ENCODE results near the gene TBC1D22A.

TBC1D22A gene

DNA sequence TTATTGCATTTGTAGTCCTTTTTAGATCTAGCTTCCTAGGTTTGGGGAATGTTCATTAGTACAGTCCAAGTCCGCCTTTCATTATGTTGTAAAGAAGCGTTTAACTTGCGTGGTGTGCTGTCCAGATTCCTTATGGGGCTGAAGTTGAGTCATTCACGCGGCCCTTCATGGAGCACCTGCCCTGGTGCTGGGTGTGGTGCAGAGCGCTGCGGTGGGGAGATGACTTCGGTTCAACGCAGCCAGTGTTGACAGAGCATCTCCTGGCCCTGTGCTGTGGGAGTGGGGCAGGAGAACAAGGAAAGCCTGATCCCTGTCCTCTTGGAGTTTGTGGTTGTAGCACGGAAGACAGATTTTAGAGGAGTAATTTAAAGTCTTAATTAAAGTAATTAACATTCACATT, 152.0 kb downstream of the TBC1D22A start:
- DNase-seq: no peak

DNA sequence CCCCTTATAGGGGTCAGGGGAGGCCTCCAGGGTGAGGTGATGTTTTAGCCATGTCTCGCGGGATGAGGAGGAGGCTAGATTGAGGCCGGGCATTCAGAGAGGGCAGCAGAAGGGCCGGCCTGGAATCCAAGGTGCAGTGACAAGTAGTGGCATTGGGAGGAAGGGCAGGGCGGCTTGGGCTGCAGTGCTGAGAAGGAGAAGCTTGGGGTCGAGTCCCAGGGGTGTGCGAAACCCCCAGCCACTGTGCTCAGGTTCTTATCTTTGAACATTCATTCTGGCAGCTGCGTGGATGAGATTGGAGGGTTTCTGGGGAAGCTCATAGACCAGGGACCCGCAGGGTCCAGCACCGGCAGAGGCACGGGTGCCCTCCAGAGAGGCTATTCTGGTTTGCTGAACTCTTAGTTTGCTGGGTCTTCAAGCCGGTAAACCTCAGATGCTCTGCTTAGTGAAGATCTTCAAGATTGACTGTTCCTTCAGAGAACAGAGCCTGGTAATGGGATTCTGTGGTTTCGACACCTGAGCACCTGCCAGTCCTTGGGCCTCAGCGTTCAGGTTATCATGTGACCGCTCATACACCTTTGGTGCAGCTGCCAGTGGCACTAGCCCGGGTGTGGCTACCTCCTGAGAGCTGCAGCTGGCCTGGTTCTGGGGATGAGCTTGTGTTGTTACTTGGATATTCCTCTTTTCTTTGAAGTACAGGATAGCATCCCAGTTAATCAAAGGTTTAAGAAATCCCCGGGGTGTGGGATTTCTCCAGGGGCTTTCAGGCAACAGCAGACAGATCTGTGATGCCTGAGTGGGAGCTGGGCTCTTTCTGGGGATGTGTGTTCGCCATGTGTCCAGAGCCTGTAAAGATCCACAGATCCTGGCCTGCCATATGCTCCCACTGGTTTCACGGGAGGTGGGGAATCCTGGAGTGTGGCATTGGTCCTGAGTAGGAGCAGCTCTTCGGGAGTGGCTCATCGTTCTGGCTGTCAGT, 152.8 kb downstream of the TBC1D22A start:
- DNase-seq: no peak

DNA sequence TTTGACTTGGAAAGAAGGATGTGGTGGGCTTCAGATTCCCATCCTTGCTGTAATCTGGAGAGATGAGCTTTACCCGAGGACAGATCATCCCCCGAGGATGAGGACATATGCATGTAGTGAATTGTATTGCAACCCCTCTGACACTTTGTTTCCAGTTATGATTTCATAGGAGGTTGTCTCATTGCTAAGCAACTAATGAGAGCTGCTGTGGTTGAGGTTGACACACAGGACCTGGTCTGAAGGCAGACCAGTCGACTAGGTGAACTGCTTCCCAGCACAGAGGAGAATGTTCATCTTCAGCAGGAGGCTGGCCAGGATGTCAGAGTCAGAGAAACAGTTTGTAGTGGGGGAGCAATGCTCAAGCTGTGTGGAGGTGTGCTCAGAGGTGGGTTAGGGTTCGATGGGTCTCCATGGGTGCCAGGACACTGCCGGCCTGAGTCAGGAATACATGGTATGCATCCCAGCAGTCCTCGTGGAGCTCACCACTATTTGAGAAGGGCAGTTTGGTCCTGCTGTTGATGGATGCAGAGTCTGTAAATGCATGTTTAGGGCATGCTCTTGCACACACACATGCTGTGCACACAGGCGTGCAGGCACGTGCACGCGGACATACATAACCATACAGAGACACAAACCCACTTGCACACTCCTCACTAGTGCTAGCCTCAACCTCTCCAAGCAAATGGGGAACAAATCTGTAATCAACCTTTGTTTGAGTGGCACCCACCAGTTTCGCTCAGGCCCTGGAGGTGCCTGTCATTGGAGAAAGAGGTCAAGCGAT, 153.7 kb downstream of the TBC1D22A start:
- DNase-seq: no peak

DNA sequence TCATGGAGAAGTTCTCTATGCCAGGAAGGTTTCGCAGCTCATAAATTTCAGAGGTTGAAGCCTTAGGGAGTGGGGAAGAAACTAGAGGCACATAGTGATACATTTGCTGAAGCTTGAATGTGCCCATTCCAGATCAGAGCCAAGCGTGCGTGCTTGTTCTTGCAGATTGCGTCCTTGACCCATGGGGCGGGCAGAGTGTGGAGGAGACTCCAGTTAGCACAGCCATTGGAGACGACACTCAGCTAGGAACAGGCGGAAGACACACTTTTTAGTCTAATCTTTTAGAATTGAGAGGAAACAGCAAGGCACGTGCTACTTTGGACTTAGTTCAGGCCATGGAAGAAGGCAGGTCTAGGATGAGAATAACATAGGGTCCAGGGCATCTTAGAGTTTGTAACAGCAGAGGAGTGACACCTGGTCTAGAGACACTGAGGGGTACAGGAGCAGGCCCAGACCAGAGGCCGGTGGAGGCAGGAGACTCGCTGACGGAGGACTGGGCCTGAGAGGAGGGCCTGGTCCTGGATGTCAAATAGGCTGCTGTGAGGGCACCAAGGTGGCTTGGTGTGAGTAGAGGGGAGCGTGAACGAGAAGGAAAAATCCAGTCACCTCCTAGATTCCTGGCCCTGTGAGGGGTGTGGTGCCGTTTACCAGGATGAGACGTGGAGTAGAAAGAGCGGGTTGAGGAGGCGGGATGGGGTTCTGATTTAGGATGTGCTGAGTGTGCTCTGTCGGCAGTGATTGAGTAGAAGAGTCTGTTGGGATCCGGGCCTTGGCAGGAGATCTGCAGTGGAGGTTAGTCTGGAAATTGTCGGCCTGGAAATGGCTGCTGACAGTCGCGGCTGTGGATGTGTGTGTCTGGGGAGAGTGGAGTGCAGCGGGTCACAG, 154.7 kb downstream of the TBC1D22A start:
- no peak for DNase-seq

DNA sequence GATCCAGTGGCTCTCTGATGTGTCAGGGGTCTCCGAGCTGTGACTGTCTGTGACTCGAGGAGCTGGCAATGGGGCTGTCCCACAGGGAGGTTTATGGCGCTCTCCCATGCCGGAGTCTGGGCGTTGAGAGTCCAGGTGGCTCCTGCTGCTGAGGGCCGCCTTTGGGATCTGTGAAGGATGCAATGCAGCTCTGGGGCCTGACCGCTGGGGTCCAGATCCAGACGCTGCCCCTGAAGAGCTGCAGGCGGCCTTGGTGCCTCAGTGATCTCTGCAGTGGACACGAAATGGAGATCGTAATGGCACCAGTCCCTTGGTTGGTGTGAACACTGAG, 155.3 kb downstream of the TBC1D22A start:
- no peak for DNase-seq

DNA sequence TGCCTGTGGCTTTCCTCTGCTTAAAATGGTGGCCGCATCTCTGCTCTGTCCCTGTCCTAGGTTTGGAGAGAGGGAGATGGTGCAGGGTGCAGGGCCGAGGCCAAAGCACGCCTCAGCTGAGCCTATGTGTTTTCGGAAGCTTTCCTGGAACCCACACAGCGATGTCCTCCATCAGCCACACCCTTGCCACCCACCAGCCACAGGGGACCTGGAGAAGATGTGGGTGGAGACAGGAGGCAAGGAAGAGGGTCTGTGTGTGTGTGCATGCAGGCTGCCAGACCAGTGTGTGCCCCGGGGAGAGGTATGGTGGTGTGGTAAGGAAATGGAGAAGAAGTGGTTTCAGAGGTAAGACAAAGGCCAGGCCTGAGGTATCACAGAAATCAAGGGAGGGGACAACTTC, 155.7 kb downstream of the TBC1D22A start:
- no peak for DNase-seq

DNA sequence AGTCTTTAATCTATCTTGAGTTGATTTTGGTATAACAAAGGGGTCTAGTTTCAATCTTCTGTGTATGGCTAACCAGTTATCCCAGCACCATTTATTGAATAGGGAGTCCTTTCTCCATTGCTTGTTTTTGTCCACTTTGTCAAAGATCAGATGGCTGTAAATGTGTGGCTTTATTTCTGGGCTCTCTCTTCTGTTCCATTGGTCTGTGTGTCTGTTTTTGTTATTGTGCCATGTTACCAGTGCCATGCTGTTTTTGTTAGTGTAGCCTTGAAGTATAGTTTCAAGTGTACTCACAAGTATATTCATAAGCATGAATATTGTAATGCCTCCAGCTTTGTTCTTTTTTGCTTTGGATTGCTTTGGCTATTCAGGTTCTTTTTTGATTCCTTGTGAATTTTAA, 159.6 kb downstream of the TBC1D22A start:
- no peak for DNase-seq

DNA sequence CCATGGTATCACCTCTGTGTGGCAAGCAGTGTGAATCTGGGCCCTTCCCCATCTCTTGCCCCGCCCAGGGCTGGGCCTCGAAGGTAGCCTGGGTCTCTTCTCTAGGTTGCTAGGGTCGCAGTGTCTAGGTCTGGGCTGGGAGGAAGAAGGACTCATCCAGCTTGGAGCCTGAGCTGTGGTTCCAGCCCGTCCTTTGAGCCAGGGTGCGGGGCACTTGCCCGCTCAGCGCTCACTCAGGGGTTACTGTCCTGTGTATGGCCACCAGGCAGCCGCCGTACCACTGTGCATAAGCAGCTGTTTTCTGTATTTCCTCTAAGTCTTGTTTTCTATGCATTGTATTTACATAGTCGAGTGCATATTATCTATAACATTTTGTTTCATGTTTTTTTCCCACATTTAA, 160.9 kb downstream of the TBC1D22A start:
- DNase-seq: no peak

DNA sequence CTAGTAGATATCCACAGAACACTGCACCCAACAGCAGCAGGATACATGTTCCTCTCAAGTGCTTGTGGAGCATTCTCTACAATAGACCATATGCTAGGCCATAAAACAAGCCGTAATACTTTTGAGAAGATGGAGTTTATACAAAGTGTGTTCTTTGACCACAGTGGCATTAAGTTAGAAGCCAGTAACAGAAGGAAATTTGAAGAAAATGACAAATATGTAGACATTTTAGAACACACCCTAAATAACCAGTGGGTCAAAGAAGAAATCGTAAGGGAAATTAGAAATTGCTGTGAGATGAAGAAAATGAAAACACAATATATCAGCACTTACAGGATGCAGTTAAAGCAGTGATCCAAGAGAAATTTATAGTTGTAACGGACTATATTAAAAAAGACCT, 163.4 kb downstream of the TBC1D22A start:
- DNase-seq: no peak

DNA sequence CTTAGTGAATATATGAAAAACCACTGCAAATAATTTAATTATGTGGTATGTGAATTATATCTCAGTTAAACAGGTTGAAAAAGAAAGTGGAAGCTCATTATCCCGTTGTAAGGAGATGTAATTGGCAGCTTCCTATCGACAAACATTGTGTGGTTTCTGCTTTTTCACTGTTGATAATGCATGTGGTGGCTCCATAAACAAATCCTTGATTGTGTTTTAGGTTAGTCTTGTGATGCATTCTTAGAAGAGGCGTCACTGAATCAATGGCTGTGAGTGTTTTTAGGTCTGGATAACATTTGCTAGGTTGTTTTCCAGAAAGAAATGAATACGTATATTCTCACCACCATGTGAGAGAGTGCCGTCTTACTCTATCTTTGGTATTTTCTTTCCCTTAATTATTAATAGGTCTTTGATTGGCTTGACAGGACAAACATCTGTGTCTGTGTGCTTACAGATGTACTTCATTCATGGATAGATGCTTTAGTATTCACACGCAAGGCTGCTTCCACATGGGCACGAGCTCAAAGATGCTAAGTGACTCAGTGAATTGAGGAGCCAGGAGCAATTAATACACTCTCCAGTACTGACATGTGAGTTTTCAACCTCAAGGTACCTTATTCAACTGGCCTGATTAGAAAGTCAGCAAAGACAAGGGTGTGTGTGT, 166.7 kb downstream of the TBC1D22A start:
- no peak for DNase-seq

DNA sequence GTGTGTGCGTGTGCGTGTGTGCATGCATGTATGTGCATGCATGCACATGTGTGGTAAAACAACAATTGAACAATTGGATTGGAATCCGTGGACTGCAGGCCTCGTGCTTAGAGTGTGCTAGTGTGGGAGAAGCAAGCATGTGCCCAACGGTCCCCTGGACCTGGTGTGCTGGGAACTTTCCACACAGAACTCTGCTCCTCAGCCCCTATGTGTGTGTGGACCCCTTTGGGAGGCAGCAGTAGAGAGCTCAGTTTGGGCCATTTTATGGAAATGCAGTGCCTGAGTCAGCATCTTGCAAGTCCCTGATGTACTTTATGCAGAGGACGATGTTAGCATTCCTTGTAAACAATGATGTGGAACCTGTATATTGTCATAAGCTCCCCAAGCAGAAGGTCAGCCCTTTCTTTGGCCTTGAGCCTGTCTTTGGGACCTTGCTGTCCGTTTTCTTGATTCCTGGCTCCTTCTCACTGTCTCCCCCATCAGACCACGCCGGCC, 167.3 kb downstream of the TBC1D22A start:
- DNase-seq: no peak

DNA sequence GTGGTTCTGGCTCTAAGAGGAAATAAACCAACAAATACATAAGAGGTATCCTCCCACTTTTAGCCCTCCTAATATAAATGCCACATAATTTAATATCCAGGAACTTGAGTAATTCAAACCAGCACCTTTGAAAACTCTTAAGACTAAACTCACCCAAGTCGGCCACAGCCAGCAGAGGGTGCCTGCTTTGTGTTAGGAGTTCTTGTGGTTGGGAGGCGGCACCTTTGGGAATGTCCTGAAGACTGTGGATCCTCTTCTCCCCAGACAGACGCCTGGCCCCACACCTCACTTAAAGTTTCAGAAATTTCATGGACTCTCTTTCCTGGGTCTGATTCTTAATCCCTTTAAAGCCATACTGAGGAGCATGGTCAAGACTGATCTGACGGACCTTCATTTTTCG, 169.0 kb downstream of the TBC1D22A start:
- no peak for DNase-seq

DNA sequence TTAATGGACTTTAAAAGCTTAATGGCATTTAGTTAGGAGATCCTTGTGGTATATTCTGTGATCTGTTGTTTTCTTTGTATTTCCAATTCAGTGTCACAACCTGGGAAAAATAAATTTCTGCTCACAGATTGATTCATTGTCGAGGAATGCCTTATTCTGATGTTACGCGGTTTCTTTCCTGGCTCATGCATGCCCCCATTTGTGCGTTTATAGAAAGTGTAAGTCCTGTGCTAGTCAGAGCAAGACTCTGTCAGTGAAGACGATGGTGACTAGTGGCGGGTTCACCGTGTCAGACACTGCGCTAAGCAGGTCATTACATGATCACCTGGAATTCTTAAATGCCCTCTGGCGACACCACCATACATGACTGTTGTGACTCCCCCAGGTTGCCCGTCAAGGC, 169.4 kb downstream of the TBC1D22A start:
- DNase-seq: no peak

DNA sequence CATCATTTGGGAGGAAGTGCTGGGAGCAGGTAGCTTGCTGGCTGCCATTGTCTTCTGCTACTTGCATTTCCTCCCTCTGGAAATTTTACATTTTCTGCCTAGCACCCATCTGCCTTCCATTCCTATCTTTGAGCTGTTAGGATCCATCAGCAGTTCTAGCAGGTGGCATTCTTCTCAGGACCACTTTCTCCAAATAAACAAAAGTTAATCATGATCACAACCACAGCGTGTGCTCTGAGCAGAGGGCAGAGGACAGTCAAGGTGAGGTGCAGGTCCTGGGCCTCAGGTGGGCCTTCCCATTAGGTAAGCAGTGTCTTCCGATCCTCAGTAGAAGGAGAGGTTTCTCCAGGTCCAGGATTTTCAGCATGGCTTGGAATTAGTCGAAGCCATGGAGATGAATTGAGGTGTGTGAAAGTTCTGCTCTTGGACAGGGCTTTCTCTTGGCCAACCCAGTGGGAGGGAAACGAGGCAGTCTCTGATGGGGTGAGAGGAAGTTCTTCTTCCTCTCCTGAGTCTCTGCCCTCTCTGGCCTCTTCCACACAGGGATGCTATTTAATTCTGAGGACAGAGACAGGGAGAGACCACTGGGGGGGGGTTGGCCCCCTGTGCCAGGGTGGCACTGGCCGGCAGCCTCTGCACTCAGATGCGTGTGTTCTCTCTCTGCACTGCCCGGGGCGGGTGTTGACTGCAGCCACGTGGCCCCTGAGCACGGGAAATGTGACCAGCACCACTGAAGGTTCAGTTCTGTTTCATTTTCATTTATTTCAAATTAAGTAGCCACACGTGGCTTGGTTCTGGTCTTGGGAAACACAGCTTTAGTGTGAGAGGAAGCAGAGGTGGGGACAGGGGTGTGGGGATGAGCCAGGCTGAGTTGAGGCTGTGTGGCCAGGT, 170.8 kb downstream of the TBC1D22A start:
- DNase-seq: no peak

DNA sequence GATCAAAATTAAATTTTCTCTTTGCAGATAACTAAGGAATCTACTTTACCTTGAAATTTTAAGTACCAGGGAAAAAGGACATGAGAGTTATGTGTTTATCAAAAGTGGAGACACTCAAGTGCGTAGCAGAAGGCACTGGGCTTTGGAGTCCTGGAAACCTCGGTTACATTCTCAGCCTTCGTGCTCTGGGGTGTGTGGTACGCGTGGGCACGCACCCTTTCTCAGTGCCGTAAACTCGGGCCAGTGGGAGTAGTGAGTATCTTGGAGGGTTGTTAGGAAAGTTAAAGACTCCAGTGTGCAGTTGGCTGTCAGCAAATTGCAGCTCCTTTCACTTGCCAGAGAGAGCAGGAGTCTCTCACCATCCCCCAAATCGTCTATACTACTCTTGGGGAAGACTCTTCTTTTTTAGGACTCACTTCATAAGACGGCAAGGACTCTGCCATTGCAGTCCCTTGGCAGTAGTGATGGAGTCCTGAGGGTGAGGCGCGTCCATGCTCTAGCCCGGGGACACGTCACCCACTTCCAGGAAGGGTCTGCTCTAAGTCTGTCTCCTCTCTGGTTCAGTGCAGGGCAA, 171.8 kb downstream of the TBC1D22A start:
- no peak for DNase-seq

DNA sequence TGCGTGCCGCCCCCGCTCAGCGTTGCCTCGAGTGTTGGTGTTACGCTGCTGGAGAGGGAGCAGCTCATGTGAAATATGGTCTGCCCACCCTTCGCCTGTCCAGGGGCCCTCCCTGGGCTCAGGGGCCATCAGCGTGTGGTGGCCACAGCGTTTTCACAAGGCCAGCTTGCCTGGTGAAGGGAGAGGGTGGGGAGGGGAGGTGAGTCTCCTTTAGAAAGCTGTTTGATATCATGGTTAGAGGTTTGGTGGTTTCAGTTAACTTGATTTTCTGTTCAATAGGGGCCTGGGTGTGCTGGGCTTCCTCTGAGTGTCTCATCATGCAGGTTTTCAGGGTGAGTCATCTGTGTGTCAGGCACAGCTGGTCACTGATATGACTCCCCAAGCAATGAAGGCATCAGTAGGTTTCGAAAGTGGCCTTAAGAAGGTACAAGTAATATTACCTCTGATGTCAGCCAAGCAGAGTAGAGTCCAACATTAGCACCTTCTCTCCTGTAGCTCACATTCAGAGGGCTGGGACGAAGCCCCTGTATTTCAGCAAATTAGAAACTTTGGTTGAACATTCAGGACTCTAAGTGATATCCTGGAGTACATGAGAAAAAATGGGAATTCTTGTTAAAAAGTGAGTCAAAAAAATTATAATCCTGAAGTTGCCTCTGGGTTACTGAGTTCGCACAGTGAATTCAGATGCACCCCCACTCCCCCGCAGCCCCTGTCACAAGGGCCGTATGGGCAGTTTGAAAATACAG, 172.5 kb downstream of the TBC1D22A start:
- DNase-seq: no peak

DNA sequence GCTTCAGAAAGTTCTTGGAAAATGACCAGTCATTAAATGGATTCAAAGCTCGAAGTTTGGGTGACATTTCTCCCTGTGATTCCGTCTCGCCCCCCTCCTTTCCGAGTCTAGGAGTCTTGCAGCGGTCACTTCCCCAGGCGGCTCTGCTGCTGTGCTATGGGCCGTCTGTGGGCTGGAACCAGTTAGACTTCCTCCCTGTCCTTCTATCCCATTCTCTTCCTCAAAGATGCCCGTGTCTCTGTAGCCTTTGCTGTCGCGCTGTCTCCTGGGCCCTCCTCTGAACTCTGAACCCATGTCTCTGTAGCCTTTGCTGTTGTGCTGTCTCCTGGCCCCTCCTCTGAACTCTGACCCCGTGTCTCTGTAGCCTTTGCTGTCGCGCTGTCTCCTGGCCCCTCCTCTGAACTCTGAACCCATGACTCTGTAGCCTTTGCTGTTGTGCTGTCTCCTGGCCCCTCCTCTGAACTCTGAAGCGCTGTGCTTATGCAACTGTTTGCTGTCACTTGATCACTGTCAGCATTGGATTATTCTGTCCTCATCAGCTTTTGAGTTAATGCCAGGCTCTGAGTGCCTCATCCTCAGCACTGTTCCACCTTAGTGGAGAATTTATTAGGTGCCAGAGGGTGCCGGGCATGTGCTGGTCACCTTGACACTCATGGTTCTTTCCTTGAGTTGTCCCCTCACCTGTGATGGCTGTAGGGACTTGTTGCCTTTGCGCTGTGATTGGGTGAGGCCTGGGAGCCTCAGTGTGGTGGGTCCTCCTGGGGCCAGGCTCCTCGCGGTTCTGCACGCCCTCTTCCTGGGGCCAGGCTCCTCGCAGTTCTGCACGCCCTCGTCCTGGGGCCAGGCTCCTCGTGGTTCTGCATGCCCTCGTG, 173.3 kb downstream of the TBC1D22A start:
- DNase-seq: no peak

DNA sequence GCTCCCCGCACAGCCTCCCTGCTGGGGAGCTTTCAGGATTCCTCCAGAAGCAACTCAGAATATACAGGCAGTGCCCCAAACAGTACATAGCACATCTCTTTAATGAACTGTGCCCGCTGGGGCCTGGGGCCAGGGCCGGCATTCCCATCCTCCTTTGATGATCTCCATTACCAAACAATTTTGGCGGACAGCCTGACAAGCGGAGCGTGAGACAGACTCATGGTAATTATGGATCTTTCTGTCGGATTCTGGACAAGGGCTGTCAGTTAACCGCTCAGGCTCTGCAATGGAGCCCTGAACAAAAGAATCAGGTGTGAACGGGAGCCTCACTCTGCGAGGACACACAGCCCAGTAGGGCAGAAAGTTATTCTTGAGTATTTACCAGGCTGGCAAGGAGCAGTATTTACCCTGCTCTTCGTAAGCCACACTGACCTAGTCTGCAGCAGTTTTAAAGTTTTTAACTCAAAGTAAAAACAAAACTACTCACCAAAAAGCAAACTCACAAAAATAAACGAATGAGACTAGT, 174.0 kb downstream of the TBC1D22A start:
- DNase-seq: no peak

DNA sequence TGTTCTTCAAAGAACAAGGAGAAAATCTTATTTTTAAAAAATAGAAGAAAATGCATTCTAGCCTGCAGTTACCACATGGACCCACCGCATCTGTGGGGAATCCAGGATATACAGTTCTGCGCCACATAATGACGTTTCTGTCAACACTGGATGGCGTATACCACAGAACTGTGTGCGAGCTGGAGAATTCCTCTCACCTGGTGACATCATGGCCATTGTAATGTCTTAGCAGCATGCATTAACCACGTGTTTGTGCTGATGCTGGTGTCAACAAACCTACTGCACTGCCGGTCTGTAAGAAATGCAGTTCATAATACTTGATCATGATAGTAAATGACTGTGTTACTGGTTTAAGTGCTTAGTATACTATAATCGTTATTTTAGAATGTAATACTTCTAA, 174.7 kb downstream of the TBC1D22A start:
- DNase-seq: no peak

Data from activated CD4-positive, alpha-beta T cell treated with anti-CD3 and anti-CD28 coated beads, Interleukin-2, amount 50 U/mL, for 1 hour (primary cell).